GM21737 (cell line): ENCODE data around the gene PSEN1.

Experiments
- ATAC-seq: cut with Tn5 transposase; IDR thresholded peaks from one replicate; pipeline ENCODE4 v1.9.1; 2021; ENCODE audit warnings: mild to moderate bottlenecking, moderate library complexity; ENCODE audit not compliant: unreplicated experiment

Gene PSEN1

GRCh38 chr14:73216030-73216429 lies 79.7 kb downstream of the PSEN1 start:
- ATAC-seq, result no peak

- no peak for ATAC-seq
Observed at GRCh38 chr14:73217411-73217810, 81.1 kb downstream of the PSEN1 start.

GRCh38 chr14:73220061-73220460 lies 83.8 kb downstream of the PSEN1 start:
- ATAC-seq, result no peak

GRCh38 chr14:73220634-73221033 lies 84.3 kb downstream of the PSEN1 start:
- no peak for ATAC-seq

GRCh38 chr14:73221945-73222344 lies 85.6 kb downstream of the PSEN1 start:
- ATAC-seq, result no peak

- ATAC-seq, result no peak
Observed at GRCh38 chr14:73223049-73223448, 86.7 kb downstream of the PSEN1 start.

GRCh38 chr14:73225496-73225895 lies 89.2 kb downstream of the PSEN1 start:
- ATAC-seq, result no peak

GRCh38 chr14:73227812-73228781 lies 91.8 kb downstream of the PSEN1 start:
- ATAC-seq, result no peak

GRCh38 chr14:73230051-73230450 lies 93.7 kb downstream of the PSEN1 start:
- no peak for ATAC-seq

- no peak for ATAC-seq
Observed at GRCh38 chr14:73231981-73232851, 95.9 kb downstream of the PSEN1 start.

- ATAC-seq, result no peak
Observed at GRCh38 chr14:73232984-73233383, 96.7 kb downstream of the PSEN1 start.

- ATAC-seq, result no peak
Observed at GRCh38 chr14:73233564-73233963, 97.3 kb downstream of the PSEN1 start.

GRCh38 chr14:73234029-73234428 lies 97.7 kb downstream of the PSEN1 start:
- ATAC-seq, result no peak

GRCh38 chr14:73234586-73235394 lies 98.5 kb downstream of the PSEN1 start:
- no peak for ATAC-seq

GRCh38 chr14:73235531-73236155 lies 99.3 kb downstream of the PSEN1 start:
- no peak for ATAC-seq

GRCh38 chr14:73236157-73236556 lies 99.8 kb downstream of the PSEN1 start:
- no peak for ATAC-seq

- no peak for ATAC-seq
Observed at GRCh38 chr14:73236752-73237218, 100.5 kb downstream of the PSEN1 start.

- no peak for ATAC-seq
Observed at GRCh38 chr14:73237219-73237785, 101.0 kb downstream of the PSEN1 start, which contains the start of gene PAPLN. Gene PAPLN (plus strand): TSS chr14:73237506. CDS start chr14:73239779, 2,273 bp downstream.

GRCh38 chr14:73237786-73238423 lies 101.6 kb downstream of the PSEN1 start:
- ATAC-seq, result no peak
